NCI-H2171 (cell line): ENCODE results near the gene TMPRSS4.

ENCODE experiments used
- DNase-seq: peaks from one replicate; lab custom pipeline; 2025; lab: John Stamatoyannopoulos, UW

Gene TMPRSS4

GRCh38 chr11:118076754-118077281 lies at the start of gene TMPRSS4:
Gene TMPRSS4, plus strand, starts transcription at chr11:118077078. Its CDS starts 225 bp downstream, at chr11:118077303.
- no peak for DNase-seq

DNA sequence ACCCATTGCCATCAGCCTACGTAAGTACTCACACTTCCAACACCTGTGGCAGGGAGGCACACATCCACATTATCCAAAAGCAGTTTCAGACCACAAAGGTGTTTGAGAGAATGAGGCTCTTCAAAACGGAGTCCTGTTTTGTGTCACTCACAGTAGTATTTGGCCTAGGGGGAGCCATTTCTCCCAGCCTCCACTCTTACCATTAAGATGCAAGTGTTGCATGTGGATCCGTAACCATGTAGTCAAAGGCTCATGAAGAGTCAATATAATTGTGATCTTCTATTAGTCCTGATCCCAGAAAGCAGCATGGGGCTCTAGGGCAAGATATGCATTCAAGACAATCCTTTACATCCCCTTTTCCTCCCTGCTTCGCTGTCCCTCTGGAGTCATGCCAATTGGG lies 49.2 kb upstream of the TMPRSS4 start:
- no peak for DNase-seq

GRCh38 chr11:118028626-118029025 lies 48.3 kb upstream of the TMPRSS4 start:
- no peak for DNase-seq

DNA sequence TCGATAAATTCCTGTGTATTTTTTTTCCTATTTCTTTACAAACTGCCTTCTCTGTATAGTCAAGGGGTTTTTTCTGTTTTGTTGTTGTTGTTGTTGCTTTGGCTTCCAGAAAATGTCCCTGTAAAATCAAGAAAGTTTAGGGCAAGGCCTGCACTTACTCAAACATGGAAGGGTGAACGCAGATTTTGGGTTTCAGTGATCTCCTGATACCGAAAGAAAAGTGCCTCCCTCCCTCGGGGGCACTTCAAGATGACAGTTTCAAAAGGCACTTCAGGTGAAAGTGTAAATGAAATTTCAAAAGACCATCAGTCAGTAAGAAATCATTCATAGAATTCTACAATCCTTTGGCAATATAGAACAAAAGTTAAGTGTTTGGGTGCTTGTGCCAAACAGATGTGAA lies 43.4 kb upstream of the TMPRSS4 start:
- no peak for DNase-seq

DNA sequence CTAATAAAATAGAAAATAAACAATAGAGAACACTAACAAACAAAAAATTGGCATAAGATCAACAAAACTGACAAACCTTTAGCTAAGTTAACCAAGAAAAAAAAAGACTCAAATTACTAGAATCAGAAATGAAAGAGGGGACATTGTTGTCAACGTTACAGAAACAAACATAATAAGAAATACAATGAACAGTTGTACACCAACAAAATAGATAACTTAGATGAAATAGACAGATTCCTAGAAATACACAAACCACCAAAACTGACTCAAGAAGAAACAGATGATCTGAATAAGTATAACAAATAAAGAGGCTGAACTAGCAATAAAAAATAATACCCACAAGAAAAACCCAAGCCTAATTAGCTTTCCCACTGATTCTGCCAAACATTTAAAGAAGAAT lies 34.7 kb upstream of the TMPRSS4 start:
- no peak for DNase-seq

- no peak for DNase-seq
These were observed 34.1 kb upstream of the TMPRSS4 start for GRCh38 chr11:118042796-118043195.

- DNase-seq, result no peak
These were observed 31.7 kb upstream of the TMPRSS4 start for GRCh38 chr11:118045191-118045590.

- DNase-seq, result no peak
These were observed 30.6 kb upstream of the TMPRSS4 start for GRCh38 chr11:118046051-118046963.

GRCh38 chr11:118046964-118047700 lies 29.7 kb upstream of the TMPRSS4 start:
- no peak for DNase-seq

- DNase-seq, result no peak
These were observed 29.1 kb upstream of the TMPRSS4 start for GRCh38 chr11:118047749-118048148.

DNA sequence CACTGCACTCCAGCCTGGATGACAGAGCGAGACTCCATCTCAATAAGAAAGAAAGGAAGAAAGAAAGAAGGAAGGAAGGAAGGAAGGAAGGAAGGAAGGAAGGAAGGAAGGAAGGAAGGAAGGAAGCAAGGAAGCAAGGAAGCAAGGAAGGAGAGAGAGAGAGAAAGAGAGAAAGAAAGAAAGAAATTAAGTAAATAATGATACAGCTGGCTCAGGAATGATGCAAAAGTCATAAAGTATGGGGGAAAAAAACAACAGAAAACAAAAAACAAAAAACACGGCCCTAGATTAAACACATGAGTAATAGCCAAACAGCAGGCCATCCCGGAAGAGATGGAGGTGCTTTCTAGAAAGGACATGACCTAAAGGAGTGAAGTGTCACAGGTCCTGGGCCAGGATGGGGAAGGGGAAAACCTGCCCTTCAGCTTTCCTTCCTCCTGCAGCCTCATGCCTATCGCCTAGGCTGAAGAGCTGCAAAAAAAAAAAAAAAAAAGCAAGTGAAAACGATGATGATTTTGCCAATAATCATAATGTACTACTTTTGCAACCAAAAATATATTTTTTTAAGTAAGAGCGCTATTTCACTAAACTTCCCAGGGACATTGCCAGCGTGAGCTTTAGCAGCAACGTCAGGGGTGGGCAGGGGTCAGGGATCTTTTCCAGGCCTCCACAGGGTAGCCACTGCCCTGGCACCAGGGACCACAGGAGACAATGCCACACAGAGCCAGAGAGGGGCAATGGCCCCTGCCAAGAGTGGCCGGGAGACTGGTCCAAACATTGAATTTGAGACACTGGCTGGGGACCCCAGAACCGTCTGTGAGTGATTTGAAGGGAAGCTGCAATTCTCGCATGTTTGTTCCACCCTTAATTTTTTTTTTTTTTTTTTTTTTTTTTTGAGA lies 28.2 kb upstream of the TMPRSS4 start:
- DNase-seq, result no peak

- DNase-seq, result no peak
These were observed 27.1 kb upstream of the TMPRSS4 start for GRCh38 chr11:118049771-118050170.

DNA sequence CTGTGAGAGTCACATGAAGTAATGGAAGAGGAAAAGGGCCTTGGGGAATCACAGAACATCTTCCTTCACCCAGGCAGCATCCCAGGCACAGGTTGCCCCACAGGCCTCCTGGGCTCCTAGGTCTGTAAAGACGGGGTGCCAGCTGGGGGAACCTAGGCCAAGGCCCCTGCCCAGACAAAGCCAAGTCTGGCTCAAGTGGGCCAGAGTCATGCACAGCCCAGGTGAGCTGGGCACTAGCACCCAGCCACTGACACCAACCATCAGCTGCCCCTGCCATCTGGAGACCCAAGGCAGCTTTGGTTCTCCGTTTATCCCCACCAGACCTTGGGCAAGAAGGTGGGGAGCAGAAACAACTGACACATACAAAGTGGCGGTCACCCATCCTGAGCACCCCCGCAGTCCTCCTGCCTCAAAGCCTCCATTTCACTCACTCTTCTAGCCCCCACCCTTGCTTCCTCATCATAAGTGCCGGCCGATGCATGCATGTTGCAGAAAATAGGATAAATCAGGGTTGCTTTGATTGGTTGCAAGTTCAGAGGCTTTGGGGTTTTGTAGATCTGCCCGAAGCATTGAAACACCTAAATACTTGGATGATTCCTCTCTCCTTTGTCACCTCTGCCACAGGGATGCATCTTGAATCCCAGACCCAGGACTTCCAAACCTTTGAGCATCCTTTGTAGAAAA lies 26.5 kb upstream of the TMPRSS4 start:
- no peak for DNase-seq

DNA sequence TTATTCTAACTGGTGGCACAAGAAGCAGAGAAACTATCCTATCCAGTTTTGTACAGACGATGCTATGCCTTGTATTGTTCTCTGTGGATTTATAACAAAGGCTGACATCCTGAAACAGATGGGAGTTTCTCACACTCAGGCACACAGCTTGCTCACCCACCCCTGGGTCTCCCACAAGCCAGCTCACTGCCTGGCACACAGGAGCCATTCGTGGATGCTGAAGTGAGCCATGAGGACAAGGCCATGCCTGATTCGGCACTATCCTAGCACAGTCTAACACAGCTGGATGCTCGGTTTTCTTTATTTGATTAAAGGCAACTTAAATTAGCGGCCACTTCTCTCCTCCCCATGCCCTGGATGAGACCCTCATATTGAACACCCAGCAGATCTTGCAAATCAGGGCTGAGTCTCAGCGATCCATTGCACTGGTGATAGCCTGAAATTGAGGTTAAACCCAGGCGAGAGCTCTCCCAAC lies 25.7 kb upstream of the TMPRSS4 start:
- DNase-seq, result no peak

GRCh38 chr11:118051611-118052461 lies 25.0 kb upstream of the TMPRSS4 start:
- DNase-seq, result no peak

DNA sequence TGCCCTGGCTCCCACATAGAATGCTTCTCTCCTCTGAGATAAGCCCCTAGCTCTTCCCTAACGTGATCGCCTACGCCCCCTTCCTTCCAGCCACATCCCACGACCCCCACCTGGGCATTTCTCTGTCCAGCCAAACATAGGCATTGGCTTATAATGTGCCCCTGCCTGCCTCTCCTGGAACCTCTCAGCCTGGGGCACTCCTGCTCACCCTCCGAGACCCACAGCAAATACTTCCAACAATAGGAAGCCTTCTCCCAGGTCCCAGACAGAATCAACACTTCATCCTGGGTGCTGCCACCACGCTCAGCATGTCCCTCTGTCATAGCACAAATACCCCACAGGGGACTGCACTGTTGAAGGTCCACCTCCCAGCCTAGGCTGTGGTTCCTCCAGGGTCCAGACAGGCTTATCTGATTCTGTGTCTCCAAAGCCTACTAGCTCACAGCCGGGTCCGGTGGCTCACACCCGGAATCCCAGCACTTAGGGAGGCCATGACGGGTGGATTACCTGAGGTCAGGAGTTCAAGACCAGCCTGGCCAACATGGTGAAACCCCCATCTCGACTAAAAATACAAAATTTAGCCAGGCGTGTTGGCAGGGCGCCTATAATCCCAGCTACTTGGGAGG lies 24.2 kb upstream of the TMPRSS4 start:
- no peak for DNase-seq

- no peak for DNase-seq
These were observed 21.9 kb upstream of the TMPRSS4 start for GRCh38 chr11:118054712-118055640.

- no peak for DNase-seq
These were observed 20.9 kb upstream of the TMPRSS4 start for GRCh38 chr11:118055966-118056365.

- DNase-seq, result no peak
These were observed 20.1 kb upstream of the TMPRSS4 start for GRCh38 chr11:118056806-118057205.
